ENCODE measurements around the gene TAX1BP3.

The TAX1BP3 gene

DNA sequence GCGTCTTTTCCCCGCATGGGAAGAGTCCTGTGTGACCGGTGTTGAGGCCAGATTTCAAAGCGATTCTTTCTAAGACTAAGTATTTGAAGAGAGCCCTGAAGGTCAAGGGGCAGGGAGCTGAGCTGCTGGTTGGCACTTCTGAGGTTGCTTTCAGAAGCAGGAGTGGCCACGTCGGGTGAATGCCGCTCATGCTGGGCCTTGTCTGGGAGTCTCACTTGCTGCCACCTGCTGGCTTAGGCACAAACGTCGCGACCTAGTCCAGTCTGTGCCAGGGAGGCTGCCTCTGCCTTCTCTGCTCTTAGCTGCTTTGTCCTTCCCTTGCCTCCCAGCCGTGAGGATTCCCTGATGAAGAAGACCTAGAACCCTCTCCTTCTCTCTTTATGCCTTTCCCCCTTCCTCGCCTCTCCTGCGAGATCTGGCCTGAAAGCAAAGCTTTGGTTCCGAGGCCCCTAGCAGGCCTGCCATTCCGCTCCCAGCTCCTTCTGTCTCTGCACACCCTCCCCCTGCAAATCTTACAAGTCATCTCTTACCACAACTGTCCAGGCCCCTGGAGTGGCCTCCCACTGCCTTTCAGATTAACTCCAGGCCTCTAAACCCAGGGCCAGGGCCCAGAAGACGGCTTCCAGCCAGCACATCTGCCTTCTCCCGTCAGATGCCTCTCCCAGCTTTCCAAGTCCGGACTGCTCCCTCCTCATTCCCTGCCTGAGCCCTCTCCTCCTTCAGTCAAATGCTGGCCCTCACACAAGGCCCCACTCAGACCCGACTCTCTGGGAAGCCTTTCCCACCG, 20.4 kb downstream of the TAX1BP3 start:
- DNase-seq (ENCODE audit: low read depth, low spot score): no peak
- CTCF ChIA-PET: interaction anchor here (0.7 to 5.1 kb wide), 13 partner anchors 9 to 1266 kb away, joined by 3 to 40 read pairs (median 4); partner anchors contain the start of genes CTNS and SHPK
- TF ChIP-seq, protein P1, sequence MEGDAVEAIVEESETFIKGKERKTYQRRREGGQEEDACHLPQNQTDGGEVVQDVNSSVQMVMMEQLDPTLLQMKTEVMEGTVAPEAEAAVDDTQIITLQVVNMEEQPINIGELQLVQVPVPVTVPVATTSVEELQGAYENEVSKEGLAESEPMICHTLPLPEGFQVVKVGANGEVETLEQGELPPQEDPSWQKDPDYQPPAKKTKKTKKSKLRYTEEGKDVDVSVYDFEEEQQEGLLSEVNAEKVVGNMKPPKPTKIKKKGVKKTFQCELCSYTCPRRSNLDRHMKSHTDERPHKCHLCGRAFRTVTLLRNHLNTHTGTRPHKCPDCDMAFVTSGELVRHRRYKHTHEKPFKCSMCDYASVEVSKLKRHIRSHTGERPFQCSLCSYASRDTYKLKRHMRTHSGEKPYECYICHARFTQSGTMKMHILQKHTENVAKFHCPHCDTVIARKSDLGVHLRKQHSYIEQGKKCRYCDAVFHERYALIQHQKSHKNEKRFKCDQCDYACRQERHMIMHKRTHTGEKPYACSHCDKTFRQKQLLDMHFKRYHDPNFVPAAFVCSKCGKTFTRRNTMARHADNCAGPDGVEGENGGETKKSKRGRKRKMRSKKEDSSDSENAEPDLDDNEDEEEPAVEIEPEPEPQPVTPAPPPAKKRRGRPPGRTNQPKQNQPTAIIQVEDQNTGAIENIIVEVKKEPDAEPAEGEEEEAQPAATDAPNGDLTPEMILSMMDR (IDR thresholded peaks at IDR 0.05; ENCODE audit: insufficient read depth, low read length, missing control alignments): peak; percentile 77
- H3K4me3 ChIP-seq (ENCODE audit: low read depth, low read length): no peak overlapping the region
- POLR2A ChIA-PET: interaction anchor here (0.7 kb wide), 1 partner anchor 12 kb away, joined by 3 read pairs; the partner anchor contains the start of genes CTNS and SHPK

DNA sequence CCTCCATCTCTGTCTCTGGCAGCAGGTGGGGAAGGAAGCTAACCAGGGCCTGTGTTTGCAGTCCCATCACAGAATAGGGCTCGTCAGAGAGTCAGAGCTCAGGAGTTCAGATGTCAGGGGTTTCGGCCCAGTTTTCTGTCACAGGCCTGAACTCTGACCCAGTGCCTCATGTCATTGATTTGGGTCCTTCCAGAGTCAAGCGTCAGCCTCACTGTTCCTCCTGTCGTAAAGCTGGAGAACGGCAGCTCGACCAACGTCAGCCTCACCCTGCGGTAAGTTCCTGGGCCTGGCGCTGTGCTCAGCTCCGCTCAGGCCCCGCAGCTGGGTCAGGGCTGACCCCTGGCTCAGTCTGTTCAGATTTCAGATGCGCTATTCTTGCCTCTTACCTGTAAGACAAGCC, 21.1 kb downstream of the TAX1BP3 start:
- no peak for DNase-seq (ENCODE audit: low read depth, low spot score)
- ChIA-PET CTCF (interaction anchor here (0.9 to 5.1 kb wide), 10 partner anchors 9 to 1265 kb away, joined by 3 to 40 read pairs (median 4); partner anchors contain the start of genes CTNS and SHPK), POLR2A (interaction anchor here (0.7 kb wide), 1 partner anchor 11 kb away, joined by 3 read pairs; the partner anchor contains the start of genes CTNS and SHPK)
- TF ChIP-seq, protein P1 (IDR thresholded peaks at IDR 0.05; ENCODE audit: insufficient read depth, low read length, missing control alignments): no peak
- H3K4me3 ChIP-seq (ENCODE audit: low read depth, low read length): no peak overlapping the region

DNA sequence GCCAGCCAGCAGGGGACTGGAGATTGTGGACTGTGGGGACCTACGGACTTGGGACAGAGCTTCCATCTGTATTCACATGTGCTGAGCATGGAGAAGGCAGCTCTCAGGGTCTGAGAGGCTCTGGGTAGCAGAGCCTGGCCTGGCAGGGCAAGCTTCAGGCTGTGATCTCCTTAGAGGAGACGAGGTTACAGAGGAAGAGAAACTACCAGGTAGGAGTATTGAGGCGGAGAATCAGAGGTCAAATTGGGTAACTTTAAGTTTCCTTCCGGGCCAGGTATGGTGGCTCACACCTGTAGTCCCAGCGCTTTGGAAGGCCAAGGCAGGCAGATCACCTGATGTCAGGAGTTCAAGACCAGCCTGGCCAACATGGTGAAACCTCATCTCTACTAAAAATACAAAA, 23.1 kb downstream of the TAX1BP3 start:
- DNase-seq (ENCODE audit: low read depth, low spot score): no peak
- TF ChIP-seq, protein P1 (IDR thresholded peaks at IDR 0.05; ENCODE audit: insufficient read depth, low read length, missing control alignments): no peak
- ChIA-PET CTCF (interaction anchor here (0.9 to 1.8 kb wide), 3 partner anchors 9 to 597 kb away, joined by 3 to 4 read pairs (median 3); no protein-coding TSS in a partner anchor), POLR2A (no interaction called here)
- no peak overlapping the region for H3K4me3 ChIP-seq (ENCODE audit: low read depth, low read length)

DNA sequence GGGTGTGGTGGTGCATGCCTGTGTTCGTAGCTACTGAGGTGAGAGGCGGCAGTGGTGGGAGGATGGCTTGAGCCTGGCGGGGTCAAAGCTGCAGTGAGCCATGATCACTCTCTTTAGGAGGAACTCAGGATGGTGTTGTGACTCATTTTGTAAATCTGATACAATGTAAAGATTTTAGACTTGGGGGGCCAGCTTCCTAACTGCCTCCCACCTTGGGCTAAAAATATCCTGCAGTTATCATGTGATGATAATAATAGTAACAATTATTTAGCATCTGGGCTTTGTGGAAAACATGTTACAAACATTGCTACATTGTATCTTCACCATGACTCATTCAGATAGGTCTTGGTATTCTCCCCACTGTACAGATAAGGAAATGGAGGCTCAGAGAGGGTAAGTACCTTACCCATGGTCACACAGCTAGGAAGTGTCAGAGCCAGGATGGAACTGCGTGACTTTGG, 24.5 kb downstream of the TAX1BP3 start:
- TF ChIP-seq, protein P1 (IDR thresholded peaks at IDR 0.05; ENCODE audit: insufficient read depth, low read length, missing control alignments): no peak

DNA sequence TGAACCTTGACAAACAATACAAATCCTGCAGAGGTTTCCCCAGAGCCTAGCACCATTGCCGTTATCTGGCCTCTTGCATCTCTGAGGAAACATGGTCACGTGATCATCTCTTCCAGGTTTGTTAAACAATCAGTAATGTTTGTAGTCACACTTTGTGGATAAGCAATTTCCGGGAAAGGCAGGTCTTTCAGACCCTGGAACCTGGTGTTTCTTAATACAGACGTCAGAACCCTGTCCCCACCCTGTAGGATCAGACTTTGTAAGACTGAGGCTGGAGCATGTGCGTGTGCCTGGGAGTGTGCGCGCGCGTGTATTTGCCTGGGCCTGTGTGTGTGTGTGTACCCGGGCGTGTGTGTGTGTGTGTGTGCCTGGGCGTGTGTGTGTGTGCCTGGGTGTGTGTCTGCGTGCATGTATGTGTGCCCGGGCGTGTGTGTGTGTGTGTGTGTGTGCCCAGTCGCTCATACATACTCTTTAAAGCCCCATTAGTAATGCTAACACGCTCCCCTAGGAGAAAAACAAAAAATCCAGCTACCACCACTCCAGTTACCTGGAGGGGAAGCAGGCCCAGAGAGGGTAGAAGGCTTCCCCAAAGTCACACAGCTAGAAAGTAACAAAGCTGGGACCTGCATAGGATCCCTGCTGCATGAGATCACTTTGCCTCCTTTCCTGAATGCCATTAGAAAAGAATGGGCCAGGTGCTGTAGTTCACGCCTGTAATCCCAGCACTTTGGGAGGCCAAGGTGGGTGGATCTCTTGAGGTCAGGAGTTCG, 26.5 kb downstream of the TAX1BP3 start:
- TF ChIP-seq, protein P1 (IDR thresholded peaks at IDR 0.05; ENCODE audit: insufficient read depth, low read length, missing control alignments): no peak
- no peak overlapping the region for H3K4me3 ChIP-seq (ENCODE audit: low read depth, low read length)
- CTCF ChIA-PET: no interaction called here
- POLR2A ChIA-PET: interaction anchor here (0.6 kb wide), 1 partner anchor 26 kb away, joined by 3 read pairs; no protein-coding TSS in a partner anchor
- no peak for DNase-seq (ENCODE audit: low read depth, low spot score)

More for the DNA sequence above, 24.5 kb downstream of the TAX1BP3 start:
- CTCF ChIA-PET: interaction anchor here (1.8 kb wide), 1 partner anchor 11 kb away, joined by 4 read pairs; no protein-coding TSS in a partner anchor
- no peak overlapping the region for H3K4me3 ChIP-seq (ENCODE audit: low read depth, low read length)
- POLR2A ChIA-PET: no interaction called here
- DNase-seq (ENCODE audit: low read depth, low spot score): no peak

Measured in AG04449 (cell line).